WI38 (cell line): ENCODE measurements around the gene FERMT2.

Experiments
- H3K4me3 ChIP-seq: 2 replicates; pipeline ENCODE4 v1.5.1; 2011; ENCODE audit warnings: low read depth, mild to moderate bottlenecking, control low read depth, low read length
- CTCF ChIP-seq: IDR thresholded peaks from 2 replicates; pipeline ENCODE4 v1.5.1; 2012; ENCODE audit warnings: low read depth, mild to moderate bottlenecking, control low read depth, low read length

Gene FERMT2

DNA sequence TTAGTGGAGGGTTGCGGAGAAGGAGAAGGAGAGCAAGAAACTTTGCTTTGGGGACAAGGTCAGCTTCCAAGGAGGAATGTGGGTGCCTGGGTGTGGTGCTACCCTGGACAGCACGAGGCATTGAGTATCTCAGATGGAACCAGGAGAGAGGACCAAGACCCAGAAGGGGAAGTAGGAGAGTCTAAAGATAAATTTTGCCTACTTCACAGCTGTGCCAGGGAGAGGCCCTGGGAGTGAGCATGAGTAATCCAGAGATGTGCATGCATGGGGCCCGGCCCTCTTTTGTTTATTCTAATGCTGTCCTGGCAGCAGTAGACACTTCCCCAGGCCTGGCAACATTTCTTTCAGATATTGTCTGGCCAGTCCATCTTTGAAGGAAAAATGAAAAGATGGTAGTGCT, 110.0 kb downstream of the FERMT2 start:
- TF ChIP-seq CTCF, result no peak
- no peak overlapping the region for H3K4me3 ChIP-seq

DNA sequence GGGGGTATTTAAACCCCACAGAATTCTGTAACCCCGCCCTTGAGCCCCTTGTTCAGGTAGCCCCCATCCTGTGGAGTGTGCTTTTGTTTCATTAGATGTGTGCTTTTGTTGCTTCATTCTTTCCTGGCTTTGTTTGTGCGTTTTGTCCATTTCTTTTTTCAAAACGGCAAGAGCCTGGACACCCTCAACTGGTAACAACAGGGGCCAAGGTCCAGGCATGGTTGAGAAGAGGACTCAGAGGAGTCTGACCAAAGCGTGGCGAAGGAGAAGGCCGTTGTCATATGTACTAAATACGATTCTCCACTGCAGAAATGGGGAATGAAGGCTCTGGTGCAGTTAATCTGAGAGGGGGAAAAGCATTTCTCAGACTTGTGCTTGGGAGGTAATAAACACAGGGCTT, 113.4 kb downstream of the FERMT2 start:
- no peak overlapping the region for H3K4me3 ChIP-seq
- TF ChIP-seq CTCF, result no peak

DNA sequence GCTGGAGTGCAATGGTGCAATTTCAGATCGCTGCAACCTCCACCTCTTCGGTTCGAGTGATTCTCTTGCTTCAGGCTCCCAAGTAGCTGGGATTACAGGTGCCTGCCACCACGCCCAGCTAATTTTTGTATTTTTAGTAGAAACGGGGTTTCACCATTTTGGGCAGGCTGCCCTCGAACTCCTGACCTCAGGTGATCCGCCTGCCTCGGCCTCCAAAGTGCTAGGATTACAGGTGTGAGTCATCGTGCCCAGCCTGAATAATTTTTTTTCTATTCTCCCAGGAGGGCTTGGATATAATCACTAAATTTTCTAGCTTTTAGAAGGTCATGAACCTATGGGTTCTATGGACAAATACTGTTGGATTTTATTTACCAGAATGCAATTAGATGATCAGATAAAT, 114.8 kb downstream of the FERMT2 start:
- no peak overlapping the region for H3K4me3 ChIP-seq

GRCh38 chr14:52835122-52835903, 115.5 kb downstream of the FERMT2 start:
- H3K4me3 ChIP-seq, result no peak overlapping the region
- no peak for TF ChIP-seq CTCF

More for the DNA sequence above, 114.8 kb downstream of the FERMT2 start:
- no peak for TF ChIP-seq CTCF

DNA sequence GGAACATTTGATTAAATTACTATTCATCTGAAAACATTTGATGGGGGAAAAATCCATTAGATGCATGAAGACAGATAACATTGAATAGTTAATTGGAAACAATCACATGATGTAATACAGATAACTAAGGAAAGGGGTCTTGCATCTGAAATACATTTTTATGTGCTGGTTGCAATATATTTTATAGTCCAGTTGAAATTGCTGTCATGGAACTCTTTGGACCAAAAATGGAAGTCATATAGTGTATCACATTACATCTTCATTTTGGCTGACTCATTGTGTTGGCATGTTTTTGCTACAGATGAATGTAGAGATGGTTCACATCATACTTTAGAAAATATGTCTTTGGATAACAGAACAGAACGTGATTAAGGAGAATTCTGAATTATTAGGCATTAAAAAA, 116.4 kb downstream of the FERMT2 start:
- no peak overlapping the region for H3K4me3 ChIP-seq
- TF ChIP-seq CTCF, result no peak

GRCh38 chr14:52833891-52834290, 117.0 kb downstream of the FERMT2 start:
- H3K4me3 ChIP-seq, result no peak overlapping the region
- TF ChIP-seq CTCF, result no peak

- no peak overlapping the region for H3K4me3 ChIP-seq
- TF ChIP-seq CTCF, result no peak
These were observed 121.2 kb downstream of the FERMT2 start for GRCh38 chr14:52829527-52830185.
